Measurements from ENCODE around the gene CPPED1. TPM values are rescaled to one million over a fixed set of nuclear protein-coding genes. Genes with fewer than 3 reads are reported as not detected.

The CPPED1 gene
- total RNA-seq, 4 donors from 2014 or later, result 13.3 to 32.6 (median 16.4) TPM

DNA sequence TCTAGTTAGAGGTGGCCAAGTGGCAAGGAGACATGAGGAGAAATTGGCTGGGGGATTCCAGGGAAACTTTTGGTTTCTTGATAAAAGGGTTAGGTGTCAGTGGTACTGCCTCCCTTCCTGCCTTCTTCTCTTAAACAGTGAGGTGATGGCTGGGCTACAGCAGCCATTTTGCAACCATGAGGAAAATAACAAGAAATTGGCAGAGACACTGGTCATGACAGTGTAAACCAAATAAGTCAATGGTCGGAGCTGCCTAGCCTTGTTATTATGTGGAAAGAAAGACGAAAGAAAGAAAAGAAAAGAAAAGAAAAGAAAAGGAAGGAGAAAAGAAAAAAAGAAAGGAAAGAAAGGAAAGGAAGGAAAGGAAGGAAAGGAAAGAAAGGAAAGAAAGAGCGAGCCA, 63.9 kb downstream of the CPPED1 start:
- DNase-seq (ENCODE audit: low spot score) (no peak), ATAC-seq (ENCODE audit: low FRiP score) (no peak)
- no peak for TF ChIP-seq CTCF (IDR thresholded peaks at IDR 0.05)

DNA sequence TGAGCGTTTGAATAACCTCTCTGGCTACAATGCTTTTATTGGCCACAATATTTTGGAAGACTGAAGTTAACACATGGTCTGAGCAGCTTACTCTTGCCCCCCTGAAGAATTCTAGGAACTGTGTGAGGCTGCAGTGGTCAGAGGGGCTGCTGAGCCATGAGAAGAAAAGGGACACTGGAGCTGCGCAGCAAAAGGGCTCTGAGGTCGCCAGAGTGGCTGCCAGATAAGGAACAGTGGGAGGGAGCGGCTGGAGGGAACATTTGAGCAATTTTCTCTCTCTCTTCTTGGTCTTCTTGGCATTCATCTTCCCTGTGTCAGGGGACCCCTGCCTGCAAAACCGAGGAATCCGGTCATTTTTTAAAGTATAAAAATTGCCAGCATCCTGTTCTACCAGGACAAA, 66.1 kb downstream of the CPPED1 start:
- ATAC-seq (ENCODE audit: low FRiP score) (no peak), DNase-seq (ENCODE audit: low spot score) (no peak)
- no peak for TF ChIP-seq CTCF (IDR thresholded peaks at IDR 0.05)

DNA sequence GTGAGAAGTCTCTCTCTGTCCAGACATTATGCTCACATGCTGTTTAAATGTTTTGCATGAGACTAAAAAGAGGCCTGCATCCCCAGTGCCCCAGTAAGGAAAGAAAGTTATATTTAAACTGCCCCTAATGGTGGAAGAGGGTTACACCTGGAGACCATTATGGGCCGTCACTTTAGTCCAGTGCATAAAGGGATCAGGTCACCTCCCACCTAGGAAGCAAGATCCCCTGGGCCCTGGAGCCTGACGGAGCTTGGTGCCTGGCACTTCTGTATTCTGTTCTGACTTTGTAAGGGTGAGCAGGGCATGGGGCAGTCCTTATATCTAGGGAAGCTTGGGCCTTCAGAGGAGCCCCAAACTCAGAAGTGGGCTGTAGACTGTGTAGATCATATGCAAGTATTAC, 67.9 kb downstream of the CPPED1 start:
- TF ChIP-seq CTCF (IDR thresholded peaks at IDR 0.05), result no peak
- DNase-seq (ENCODE audit: low spot score) (no peak), ATAC-seq (ENCODE audit: low FRiP score) (no peak)

GRCh38 chr16:12732600-12732999, 71.1 kb downstream of the CPPED1 start:
- no peak for TF ChIP-seq CTCF (IDR thresholded peaks at IDR 0.05)
- DNase-seq (ENCODE audit: low spot score) (no peak), ATAC-seq (ENCODE audit: low FRiP score) (no peak)

- no peak for DNase-seq (ENCODE audit: low spot score)
- no peak for ATAC-seq (ENCODE audit: low FRiP score)
- TF ChIP-seq CTCF (IDR thresholded peaks at IDR 0.05), result no peak
Measured at GRCh38 chr16:12729448-12729847, 74.2 kb downstream of the CPPED1 start.

GRCh38 chr16:12728469-12728868, 75.2 kb downstream of the CPPED1 start:
- DNase-seq (ENCODE audit: low spot score), result no peak
- no peak for TF ChIP-seq CTCF (IDR thresholded peaks at IDR 0.05)

GRCh38 chr16:12724226-12724625, 79.5 kb downstream of the CPPED1 start:
- ATAC-seq (ENCODE audit: low FRiP score), result no peak
- DNase-seq (ENCODE audit: low spot score), result no peak
- no peak for TF ChIP-seq CTCF (IDR thresholded peaks at IDR 0.05)

More at GRCh38 chr16:12728469-12728868, 75.2 kb downstream of the CPPED1 start:
- no peak for ATAC-seq (ENCODE audit: low FRiP score)
